Measurements from ENCODE around the gene DMAC2.
A peak's percentile ranks its signal among the peaks of the same experiment; 100 is the strongest.
"Not testable (repeated sequence)": the region's sequence is repeated elsewhere in the genome, so short reads cannot be mapped to it uniquely, and the experiment has no call there.

Gene DMAC2

GRCh38 chr19:41439441-41440222 is at the start of gene DMAC2:
Gene DMAC2, minus strand, starts transcription at chr19:41439912. Its CDS starts 13 bp downstream, at chr19:41439899.
- peak; percentile 94 to 95 for DNase-seq

GRCh38 chr19:41486953-41487352 is 47.2 kb upstream of the DMAC2 start:
- not testable (repeated sequence) for DNase-seq

GRCh38 chr19:41484822-41485221 is 45.1 kb upstream of the DMAC2 start:
- no peak for DNase-seq

GRCh38 chr19:41480336-41480735 is 40.6 kb upstream of the DMAC2 start:
- DNase-seq: no peak

DNA sequence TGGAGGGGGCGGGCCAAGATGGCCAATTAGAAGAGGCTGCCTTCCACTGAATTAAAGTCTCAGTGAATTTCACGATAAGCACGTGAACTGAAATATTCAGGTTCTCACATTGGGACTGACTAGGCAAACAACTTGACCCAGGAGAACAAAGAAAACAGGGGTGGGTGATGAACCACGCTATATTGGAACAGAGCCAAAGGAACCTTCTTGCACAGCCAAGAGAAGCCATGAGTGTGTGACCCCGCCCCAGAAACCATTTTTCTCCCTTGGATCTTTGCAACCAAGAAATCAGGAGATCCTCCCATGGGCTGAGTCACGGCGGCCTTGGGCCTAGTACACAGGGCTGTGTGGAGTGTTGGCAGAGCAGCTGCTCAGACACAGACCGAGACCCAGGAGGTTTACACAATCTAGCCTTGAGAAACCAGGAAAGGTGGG is 40.1 kb upstream of the DMAC2 start:
- DNase-seq: no peak

DNA sequence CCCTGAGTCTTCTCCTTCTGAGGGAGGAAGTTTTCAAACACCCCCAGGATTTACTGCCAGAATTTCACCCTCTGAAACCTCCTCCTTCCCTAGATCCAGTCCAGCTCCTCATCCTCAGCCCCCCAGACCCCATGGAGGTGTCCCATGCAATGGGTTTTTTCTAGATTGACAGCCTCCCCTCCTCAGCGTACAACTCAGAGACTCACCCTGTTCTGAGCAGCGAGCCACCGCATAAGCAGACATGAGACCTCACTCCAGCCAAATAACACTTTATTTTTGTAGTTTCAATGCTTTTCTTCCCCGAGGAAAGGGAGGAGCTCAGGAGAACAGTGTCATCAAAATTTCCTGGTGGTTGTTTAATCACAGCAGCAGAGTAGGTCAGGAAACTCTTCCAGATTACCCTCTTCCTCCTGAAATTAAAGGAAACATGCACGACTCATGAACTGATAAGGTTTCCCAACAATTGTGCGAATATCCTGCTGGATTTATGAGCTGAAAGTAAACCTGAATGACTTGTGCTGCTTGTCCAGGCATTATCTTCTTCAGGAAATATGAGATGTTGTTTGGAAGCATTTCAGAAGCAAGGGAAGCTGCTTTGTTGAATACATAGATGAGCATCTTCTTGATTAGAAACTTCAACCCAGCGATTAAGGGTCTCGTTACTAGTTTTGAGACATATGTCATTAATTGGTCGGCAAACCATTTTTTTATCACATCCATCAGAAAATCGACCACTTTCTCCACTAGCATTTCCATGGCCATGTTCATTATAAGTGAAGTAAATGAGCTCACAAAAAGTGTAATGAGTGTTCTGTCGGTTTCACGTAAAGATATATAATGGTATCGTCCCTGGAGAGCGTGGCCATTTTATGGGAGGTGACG is 39.4 kb upstream of the DMAC2 start:
- DNase-seq: no peak

GRCh38 chr19:41478171-41478570 is 38.5 kb upstream of the DMAC2 start:
- DNase-seq: no peak

GRCh38 chr19:41476583-41476982 is 36.9 kb upstream of the DMAC2 start:
- no peak for DNase-seq

DNA sequence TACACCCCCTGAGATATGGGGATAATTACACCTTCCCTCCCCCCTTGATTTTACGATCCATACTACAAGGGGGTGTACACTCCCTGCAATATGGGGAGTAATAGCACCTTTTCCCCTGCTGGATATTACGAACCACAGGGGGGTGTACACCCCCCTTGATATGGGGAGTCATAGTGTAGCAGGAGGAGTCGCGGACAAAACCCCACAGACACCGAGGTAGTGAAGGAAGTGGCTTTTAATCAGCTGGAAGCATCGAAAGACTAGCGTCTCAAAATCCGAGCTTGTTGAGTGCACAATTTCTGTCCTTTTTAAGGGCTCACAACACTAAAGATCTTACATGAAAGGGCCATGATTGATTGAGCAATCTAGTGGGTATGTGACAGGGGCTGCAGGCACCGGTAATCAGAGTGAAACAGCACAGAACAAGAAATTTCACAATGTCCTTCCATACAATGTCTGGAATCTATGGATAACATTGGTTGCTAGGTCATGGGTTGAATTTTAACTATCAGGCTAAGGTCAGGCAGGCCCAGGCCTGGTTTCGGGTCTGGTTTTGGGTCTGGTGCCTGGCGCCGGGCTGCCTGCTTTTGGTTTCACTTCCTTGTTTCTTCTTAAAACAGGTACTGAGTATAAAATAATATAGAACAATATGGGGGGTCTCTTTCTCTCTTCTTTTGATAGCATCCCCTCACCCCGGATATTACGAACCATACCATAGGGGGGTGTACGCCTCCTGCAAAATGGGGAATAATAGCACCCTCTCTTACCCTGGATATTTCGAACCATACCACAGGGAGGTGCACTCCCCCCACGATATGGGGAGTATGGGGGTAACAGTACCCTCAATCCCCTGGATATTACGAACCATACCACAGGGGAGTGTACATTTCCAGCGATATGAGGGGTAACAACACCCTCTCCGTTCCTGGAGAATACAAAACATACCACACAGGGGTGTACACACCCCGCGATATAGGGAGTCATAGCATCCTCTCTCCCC is 23.8 kb upstream of the DMAC2 start:
- DNase-seq: peak; percentile 32 to 55

DNA sequence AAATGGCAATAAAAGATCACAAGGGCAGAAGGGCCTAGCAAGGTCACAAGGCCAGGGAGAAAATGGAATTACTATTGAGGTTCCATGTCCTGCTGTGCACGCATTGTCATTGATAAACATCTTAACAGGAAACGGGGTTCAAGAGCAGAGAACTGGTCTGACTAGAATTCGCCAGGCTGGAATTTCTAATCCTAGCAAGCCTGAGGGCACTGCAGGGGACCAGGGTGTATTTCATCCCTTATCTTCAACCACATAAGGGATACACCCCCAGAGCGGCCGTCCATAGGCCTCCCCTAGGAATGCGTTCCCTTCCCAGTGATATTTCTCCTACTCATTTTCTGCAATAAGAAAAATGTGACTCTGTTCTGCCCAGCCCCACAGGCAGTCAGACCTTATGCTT is 22.8 kb upstream of the DMAC2 start:
- no peak for DNase-seq

GRCh38 chr19:41457241-41457640 is 17.5 kb upstream of the DMAC2 start:
- DNase-seq: peak in 1 of 2 donors; percentile 52

- no peak for DNase-seq
Observed at GRCh38 chr19:41456342-41456918, 16.7 kb upstream of the DMAC2 start.

DNA sequence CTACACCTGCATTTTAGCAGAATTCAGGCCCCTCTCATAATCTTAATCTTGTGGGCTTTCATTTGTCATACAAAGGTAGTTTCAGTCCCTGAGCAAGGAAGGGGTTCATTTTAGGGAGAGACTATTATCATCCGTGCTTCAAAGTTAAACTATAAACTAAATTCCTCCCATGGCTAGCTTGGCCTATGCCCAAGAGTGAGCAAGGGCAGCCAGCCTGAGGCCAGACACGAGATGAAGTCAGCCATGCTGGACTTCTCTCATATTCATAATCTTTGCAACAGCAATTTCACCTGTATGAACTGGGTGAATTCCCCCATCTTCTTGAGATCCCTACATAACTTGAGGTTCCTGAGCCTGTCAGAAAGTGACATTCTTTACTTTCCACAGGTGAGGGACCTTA is 16.2 kb upstream of the DMAC2 start:
- DNase-seq: no peak

- no peak for DNase-seq
Observed at GRCh38 chr19:41452584-41453275, 13.0 kb upstream of the DMAC2 start.

DNA sequence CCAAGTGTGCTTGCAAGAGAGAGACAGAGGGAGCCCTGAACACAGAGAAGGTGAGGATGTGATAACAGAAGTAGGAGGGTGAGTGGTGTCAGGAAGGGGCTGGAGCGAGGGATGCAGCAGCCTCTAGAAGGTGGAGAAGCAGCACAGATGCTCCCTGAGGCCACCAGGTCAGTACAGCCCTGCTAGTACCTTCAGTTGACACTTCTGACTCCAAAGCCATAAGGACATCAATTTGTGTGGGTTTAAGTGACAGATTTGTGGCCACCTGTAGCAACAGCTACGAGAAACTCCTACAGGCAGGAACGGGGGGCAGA is 10.1 kb upstream of the DMAC2 start:
- DNase-seq: no peak

DNA sequence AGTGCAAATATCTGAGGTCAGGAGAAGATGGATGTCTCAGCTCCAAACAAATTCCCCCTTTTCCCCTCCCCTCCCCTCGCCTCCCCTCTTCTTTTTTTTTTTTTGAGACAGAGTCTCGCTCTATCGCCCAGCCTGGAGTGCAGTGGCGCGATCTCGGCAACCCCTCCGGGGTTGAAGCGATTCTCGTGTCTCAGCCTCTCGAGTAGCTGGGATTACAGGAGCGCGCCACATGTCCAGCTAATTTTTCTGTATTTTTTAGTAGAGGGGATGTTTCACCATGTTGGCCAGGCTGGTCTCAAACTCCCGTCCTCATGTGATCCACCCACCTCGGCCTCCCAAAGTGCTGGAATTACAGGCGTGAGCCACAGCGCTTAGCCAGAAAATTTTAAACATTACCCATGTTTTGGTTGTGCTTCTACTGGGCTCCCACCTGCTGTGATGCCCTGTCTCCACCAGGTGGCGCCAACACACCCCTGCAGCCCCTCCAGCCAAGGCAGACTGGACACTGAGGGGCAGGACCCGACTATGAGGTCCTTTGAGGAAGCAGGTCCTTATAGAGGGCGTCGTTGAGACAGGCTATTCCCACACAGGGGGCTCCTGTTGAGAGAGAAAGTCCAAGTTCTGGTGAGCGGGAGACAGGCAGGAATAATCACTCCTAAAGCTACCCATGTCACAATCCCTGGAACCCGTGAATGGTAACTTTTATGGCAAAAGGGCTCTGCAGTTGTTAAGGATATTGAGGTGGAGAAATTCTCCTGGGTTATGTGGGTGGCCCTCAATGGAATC is 9.6 kb upstream of the DMAC2 start:
- peak; percentile 68 to 76 for DNase-seq

DNA sequence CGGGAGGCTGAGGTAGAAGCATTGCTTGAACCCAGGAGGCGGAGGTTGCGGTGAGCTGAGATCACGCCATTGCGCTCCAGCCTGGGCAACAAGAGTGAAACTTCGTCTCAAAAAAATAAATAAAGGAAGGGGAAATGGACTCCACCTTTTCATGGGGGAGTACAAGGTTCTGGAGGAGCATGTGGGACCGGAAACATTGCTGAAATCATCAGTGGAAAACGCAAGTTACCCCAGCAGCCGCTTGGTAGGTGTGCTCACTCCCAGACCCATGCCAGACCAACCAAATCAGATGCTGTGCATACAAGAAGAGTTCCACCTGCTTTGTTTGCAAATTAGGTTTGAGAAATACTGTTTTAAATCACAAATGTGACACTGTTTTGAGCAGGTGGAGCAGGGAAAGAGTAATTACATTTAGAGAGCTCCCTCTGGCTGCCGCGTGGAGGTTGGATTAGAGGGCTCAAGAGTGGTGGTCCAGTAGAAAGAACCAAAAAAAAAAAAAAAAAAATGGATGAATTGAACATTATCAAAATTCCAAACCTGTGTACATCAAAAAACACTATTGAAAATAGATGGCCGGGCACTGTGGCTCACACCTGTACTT is 8.1 kb upstream of the DMAC2 start:
- DNase-seq: no peak

- DNase-seq: no peak
Observed at GRCh38 chr19:41445575-41445974, 5.9 kb upstream of the DMAC2 start.

DNA sequence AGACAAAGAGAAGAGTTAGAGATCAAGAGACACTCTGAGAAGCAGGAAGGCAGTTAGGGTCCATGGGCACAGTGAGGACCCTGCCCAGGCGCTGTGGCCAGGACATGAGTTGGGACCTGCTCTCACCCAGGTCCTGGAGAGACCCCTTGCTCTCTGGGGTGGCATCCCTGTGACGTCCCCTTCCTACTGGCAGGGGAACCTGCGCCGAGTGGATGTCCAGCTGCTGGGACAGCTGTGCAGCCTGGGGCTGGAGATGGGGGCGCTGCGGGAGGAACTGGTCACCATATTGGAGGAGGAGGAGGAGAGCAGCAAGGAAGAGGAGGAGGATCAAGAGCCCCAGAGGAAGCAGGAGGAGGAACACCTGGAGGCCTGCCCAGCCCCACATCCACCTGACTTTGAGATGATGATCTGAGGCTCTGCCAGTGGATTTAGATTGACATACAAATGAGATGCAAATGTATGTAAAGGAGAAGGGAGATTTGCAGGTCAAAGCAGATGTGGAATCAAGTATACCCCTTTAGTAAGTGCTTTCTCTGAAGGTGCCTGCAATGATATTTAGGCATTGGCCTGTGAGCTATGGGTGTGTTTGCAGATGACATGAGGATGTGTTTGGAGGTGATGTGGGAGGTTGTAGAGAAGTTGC is 4.2 kb upstream of the DMAC2 start:
- no peak for DNase-seq

Data from CD4-positive, alpha-beta T cell treated with Interferon alpha-2 for 1 hour (primary cell).